Kidney epithelial cell (primary cell): ENCODE measurements around the gene KHK. TPM values are rescaled to one million over a fixed set of nuclear protein-coding genes. Genes with fewer than 3 reads are reported as not detected.

Experiments
- DNase-seq: peaks from one replicate; pipeline ENCODE4 v3.0.0-alpha.2; 2010; ENCODE audit warnings: low read depth
- H3K27me3 ChIP-seq: 2 replicates; pipeline ENCODE4 v1.6.0; 2011; ENCODE audit warnings: low read length; ENCODE audit not compliant: control insufficient read depth, insufficient read depth
- H3K36me3 ChIP-seq: 2 replicates; pipeline ENCODE4 v1.5.1; 2011; ENCODE audit warnings: low read length; ENCODE audit not compliant: control insufficient read depth, insufficient read depth
- H3K4me3 ChIP-seq: 2 replicates; pipeline ENCODE4 v1.5.1; 2011; ENCODE audit warnings: low read depth, mild to moderate bottlenecking, control low read depth, low read length
- CTCF ChIP-seq: IDR thresholded peaks from 2 replicates; pipeline ENCODE4 v1.5.1; 2011; ENCODE audit warnings: mild to moderate bottlenecking, moderate library complexity, low read length, control low read depth, inconsistent platforms; ENCODE audit not compliant: insufficient read depth, poor library complexity, severe bottlenecking
- total RNA-seq: library from RNA; depleted of rRNA; stranded (reverse); fragments of >200 nt; gene quantifications from 2 replicates; pipeline ENCODE4 v1.2.3, GENCODE V29; 2015

Gene KHK
- total RNA-seq, 1 donor from 2014 or later: 3.1 TPM

- H3K4me3 ChIP-seq: no peak overlapping the region
- no peak for DNase-seq
- no peak for TF ChIP-seq CTCF
- no peaks in the 10 kb centered on the region for H3K27me3 ChIP-seq
- no peaks in the 10 kb centered on the region for H3K36me3 ChIP-seq
Observed at GRCh38 chr2:27082773-27083409, 3.7 kb upstream of the KHK start.

GRCh38 chr2:27083410-27084296, 2.9 kb upstream of the KHK start:
- H3K27me3 ChIP-seq: no peaks in the 10 kb centered on the region
- DNase-seq: no peak
- TF ChIP-seq CTCF: no peak
- H3K36me3 ChIP-seq: no peaks in the 10 kb centered on the region
- no peak overlapping the region for H3K4me3 ChIP-seq

- TF ChIP-seq CTCF: no peak
- no peak for DNase-seq
- no peaks in the 10 kb centered on the region for H3K36me3 ChIP-seq
- no peak overlapping the region for H3K4me3 ChIP-seq
- H3K27me3 ChIP-seq: no peaks in the 10 kb centered on the region
Observed at GRCh38 chr2:27084297-27085061, 2.1 kb upstream of the KHK start.

GRCh38 chr2:27085062-27085672, 1.4 kb upstream of the KHK start:
- Histone ChIP-seq H3K36me3 (no peaks in the 10 kb centered on the region), H3K27me3 (no peaks in the 10 kb centered on the region), H3K4me3 (peak overlapping the region; percentile 55)
- no peak for TF ChIP-seq CTCF
- DNase-seq: no peak

GRCh38 chr2:27085673-27086089, 891 bp upstream of the KHK start:
- no peaks in the 10 kb centered on the region for H3K27me3 ChIP-seq
- H3K36me3 ChIP-seq: no peaks in the 10 kb centered on the region
- peak; percentile 63 for TF ChIP-seq CTCF
- no peak for DNase-seq
- peak overlapping the region; percentile 55 for H3K4me3 ChIP-seq
